SK-N-SH (cell line): Measurements from ENCODE around the gene NMNAT2.

Experiments used
- EZH2phosphoT487 ChIP-seq: fragments of 200-600 bp; sonication (generic); IDR thresholded peaks from 2 replicates; pipeline ENCODE4 v1.6.1; 2017; ENCODE audit warnings: low read depth, mixed run types, mild to moderate bottlenecking, antibody characterized with exemption, moderate library complexity, borderline replicate concordance
- FOXJ3 ChIP-seq: sonication (generic); formaldehyde crosslinking; IDR thresholded peaks from 2 replicates; pipeline ENCODE4 v1.5.1; 2020; ENCODE audit warnings: mild to moderate bottlenecking, missing genetic modification reagents
- RCOR1 ChIP-seq: fragments of 150-350 bp; IDR thresholded peaks from 2 replicates; pipeline ENCODE4 v1.6.1; 2017; ENCODE audit warnings: antibody characterized with exemption, low read length

DNA sequence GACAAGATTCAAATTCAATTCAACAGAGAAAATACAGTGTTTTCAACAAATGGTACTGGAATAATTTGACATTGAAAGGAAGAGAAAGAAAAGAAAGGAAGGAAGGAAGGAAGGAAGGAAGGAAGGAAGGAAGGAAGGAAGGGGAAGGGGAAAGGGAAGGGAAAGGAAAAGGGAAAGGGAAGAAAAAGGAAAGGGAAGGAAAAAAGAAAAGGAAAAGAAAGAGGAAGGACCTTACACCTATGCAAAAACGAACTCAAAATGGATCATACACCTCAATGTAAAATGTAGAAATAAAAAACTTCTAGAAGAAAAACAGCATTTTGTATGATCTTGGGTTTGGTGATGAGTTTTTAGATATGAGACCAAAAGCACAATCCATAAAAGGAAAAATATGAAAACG lies 19.9 kb upstream of the NMNAT2 start:
- TF ChIP-seq RCOR1, result no peak
- no peak for TF ChIP-seq EZH2phosphoT487
- TF ChIP-seq FOXJ3 (CRISPR knock-in tag), result no peak
